ENCODE results near the gene MRTFA. TPM values are rescaled to one million over a fixed set of nuclear protein-coding genes. Genes with fewer than 3 reads are reported as not detected.
"Not testable (repeated sequence)": the region's sequence is repeated elsewhere in the genome, so short reads cannot be mapped to it uniquely, and the experiment has no call there.

The MRTFA gene
- 10 to 100 TPM; 19.6 to 32.0 (median 28.0) TPM for polyA plus RNA-seq (ENCODE audit: insufficient read length in 4 of 4)

DNA sequence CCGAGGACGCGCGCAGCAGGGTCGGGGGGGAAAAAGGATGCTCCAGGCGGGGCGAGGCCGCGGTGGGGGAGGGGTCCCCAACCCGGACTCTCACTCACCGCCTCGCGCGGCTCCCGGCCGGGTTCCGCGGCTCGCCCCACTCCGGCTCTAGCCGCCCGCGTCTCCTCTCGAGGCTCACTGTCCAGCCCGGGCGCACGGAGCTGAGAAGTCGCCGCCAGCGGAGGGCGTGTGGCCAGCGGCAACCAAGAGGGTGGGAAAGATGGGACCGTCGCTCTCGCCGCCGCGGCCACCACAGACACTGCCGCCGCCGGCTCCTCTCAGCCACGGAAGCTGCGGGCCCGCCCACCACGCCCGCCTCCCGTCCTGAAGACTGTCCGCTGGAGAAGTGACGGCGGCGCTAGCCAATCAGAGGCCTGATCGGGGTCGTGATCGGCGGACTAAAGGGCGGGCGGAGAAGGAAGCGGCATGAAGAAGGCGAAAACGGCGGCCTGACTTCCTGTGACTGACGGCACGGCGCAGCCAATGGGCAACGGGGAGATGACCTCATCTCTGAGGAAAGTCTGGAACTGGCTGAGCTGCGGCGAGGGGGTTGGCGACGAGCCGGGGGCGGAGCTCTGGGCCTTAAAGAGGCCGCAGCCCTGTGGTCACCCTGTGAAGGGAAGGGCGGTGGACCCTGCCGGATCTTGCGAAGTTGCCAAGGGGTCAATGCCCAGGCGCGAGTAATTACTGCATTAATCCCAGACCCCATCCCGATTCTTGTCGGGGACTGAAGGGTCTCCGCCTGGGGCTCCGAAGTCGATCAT lies at the start of gene MRTFA:
Gene MRTFA (minus strand): TSS at position 340 of the 803 bp plus-strand sequence.
- DNase-seq (ENCODE audit: low read depth in 4 of 4, low spot score in 2 of 4) = peak; percentile 96 to 100 (median 98)

GRCh38 chr22:40685406-40685805 lies 48.9 kb upstream of the MRTFA start:
- no peak for DNase-seq (ENCODE audit: low read depth in 4 of 4, low spot score in 2 of 4)

GRCh38 chr22:40684728-40685127 lies 48.2 kb upstream of the MRTFA start:
- DNase-seq (ENCODE audit: low read depth in 4 of 4, low spot score in 2 of 4) = no peak

DNA sequence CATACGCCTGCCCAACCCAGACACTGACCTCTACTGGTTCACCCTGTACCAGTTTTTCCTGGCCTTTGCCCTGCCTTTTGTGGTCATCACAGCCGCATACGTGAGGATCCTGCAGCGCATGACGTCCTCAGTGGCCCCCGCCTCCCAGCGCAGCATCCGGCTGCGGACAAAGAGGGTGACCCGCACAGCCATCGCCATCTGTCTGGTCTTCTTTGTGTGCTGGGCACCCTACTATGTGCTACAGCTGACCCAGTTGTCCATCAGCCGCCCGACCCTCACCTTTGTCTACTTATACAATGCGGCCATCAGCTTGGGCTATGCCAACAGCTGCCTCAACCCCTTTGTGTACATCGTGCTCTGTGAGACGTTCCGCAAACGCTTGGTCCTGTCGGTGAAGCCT lies 44.9 kb upstream of the MRTFA start:
- DNase-seq (ENCODE audit: low read depth in 4 of 4, low spot score in 2 of 4) = no peak

GRCh38 chr22:40680819-40681183 lies 44.3 kb upstream of the MRTFA start:
- no peak for DNase-seq (ENCODE audit: low read depth in 4 of 4, low spot score in 2 of 4)

GRCh38 chr22:40679964-40680818 lies 43.7 kb upstream of the MRTFA start:
- DNase-seq (ENCODE audit: low read depth in 4 of 4, low spot score in 2 of 4) = no peak

DNA sequence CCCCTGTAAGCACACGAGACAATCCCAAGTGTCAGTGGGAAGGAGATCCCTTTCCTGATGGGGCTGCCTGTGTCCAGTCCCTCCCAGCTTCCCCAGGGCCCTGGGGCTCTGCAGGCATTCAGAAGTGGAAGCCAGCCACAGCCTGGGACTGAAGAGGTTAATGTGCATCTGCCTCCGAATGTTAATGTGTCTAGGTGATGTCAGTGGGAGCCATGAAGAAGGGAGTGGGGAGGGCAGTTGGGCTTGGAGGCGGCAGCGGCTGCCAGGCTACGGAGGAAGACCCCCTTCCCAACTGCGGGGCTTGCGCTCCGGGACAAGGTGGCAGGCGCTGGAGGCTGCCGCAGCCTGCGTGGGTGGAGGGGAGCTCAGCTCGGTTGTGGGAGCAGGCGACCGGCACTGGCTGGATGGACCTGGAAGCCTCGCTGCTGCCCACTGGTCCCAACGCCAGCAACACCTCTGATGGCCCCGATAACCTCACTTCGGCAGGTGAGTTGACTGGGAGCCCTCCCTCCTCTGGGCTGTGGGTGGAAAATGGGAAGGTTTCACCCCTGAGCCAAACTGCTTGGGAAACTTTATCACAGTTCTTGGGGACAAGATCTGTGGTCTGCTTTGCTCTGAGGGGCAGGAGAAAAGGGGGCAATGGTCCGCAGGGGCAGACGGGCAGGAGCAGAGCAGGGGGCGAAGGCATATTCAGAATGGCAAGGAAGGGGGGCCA lies 42.9 kb upstream of the MRTFA start, which contains the start of gene MCHR1:
Gene MCHR1 (plus strand): TSS at position 236 of the 715 bp plus-strand sequence. CDS start 169 bp downstream, at position 405.
- DNase-seq (ENCODE audit: low read depth in 4 of 4, low spot score in 2 of 4) = no peak

- DNase-seq (ENCODE audit: low read depth in 4 of 4, low spot score in 2 of 4) = no peak
Measured at GRCh38 chr22:40678493-40679248, 42.2 kb upstream of the MRTFA start.

GRCh38 chr22:40676644-40677043 lies 40.1 kb upstream of the MRTFA start:
- no peak for DNase-seq (ENCODE audit: low read depth in 4 of 4, low spot score in 2 of 4)

- DNase-seq (ENCODE audit: low read depth in 4 of 4, low spot score in 2 of 4) = not testable (repeated sequence)
Measured at GRCh38 chr22:40676166-40676565, 39.6 kb upstream of the MRTFA start.

GRCh38 chr22:40674274-40674673 lies 37.8 kb upstream of the MRTFA start:
- no peak for DNase-seq (ENCODE audit: low read depth in 4 of 4, low spot score in 2 of 4)

GRCh38 chr22:40673017-40673416 lies 36.5 kb upstream of the MRTFA start:
- DNase-seq (ENCODE audit: low read depth in 4 of 4, low spot score in 2 of 4) = no peak

DNA sequence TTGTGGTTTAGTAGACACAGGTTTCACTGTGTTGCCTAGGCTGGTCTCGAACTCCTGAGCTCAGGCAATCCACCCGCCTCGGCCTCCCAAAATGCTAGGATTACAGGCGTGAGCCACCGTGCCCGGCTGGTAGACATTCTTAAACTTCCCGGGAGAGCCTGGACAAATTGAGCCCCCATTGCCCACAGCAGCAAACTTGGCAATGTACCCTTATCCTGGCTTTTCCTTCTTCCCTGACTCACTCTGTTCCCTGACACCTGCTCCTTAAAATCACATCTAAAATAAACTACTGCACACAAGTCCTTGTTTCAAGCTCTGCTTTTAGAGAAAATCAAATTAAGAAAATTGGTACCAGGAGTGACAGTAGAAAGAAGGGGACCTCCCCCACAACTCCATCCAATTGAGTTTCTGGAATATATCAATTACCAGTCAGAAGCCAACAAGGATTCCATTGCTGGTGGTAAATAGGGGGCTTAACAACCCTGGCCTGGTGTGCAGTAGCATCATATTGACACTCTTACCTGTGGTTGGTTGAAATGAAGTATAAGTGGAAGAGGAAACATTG lies 35.4 kb upstream of the MRTFA start:
- no peak for DNase-seq (ENCODE audit: low read depth in 4 of 4, low spot score in 2 of 4)

GRCh38 chr22:40671369-40671768 lies 34.9 kb upstream of the MRTFA start:
- DNase-seq (ENCODE audit: low read depth in 4 of 4, low spot score in 2 of 4) = no peak

GRCh38 chr22:40670058-40670457 lies 33.5 kb upstream of the MRTFA start:
- no peak for DNase-seq (ENCODE audit: low read depth in 4 of 4, low spot score in 2 of 4)

DNA sequence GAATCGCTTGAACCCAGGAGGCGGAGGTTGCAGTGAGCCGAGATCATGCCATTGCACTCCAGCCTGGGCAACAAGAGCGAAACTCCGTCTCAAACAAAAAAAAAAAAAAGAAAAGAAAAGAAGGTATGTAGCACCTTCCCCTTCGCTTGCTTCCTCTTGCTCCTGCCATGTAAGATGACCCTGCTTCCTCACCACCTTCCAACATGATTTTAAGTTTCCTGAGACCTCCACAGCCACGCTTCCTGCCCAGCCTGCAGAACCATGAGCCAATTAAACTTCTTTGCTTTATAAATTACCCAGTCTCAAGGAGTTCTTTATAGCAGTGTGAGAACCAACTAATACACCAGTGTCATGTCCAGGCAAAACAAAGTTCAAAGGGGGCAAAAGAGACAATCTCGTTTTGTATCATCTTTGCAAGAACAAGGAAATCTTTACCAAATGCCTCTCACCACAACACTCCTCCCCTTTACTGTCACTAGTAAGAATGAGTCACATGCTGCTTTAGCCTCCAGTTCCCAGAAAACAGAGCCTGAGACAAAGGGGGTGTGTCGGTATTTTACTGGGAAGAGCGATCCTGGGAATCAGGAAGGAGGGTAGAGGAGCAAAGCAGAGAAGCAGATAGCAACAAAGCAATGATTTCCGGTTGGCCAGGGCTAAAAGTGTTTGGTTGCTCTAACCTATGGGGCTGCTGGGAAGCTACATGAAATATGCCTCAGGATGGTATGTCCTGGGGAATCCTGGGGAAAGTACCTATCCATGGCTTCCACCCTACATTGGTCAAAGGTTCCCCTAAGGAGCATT lies 32.3 kb upstream of the MRTFA start:
- DNase-seq (ENCODE audit: low read depth in 4 of 4, low spot score in 2 of 4) = no peak

DNA sequence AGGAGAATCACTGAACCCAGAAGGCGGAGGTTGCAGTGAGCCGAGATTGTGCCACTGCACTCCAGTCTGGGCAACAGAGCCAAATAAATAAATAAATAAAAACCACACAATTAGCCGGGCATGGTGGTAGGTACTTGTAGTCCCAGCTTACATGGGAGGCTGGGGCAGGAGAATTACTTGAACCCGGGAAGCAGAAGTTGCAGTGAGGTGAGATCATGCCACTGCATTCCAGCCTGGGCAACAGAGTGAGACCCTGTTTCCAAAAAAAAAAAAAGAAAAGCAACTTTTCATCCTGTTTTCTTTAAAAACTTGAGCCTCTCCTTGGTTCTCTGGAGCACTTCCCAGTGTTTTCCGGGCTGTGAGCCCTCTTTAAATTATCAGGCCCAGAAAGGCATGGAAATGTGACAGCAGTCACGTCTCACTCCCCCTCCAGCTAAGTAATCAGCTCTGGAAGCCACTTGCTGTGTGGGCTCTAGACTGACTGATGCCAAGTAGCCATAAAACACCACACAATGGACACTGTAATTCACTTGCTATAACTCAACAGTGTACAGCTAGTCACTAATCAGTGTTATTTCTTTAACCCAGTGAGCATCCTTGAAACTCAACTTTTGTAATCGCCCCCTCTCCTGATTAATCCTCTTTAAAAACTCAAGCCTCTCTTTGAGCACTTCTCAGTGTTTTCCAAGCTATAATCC lies 29.8 kb upstream of the MRTFA start:
- peak in 2 of 4 donors; percentile 61 to 70 for DNase-seq (ENCODE audit: low read depth in 4 of 4, low spot score in 2 of 4)

- no peak for DNase-seq (ENCODE audit: low read depth in 4 of 4, low spot score in 2 of 4)
Measured at GRCh38 chr22:40665312-40665711, 28.8 kb upstream of the MRTFA start.

Measured in left renal cortex interstitium (tissue), 4 donors.